Activated effector memory CD4-positive, alpha-beta T cell treated with Interleukin-2 at 50 U/mL for 16 hours (primary cell): ENCODE results near the gene PNPLA6.

Source experiments
- DNase-seq: peaks from one replicate; pipeline ENCODE4 v3.0.0-alpha.2; 2020

Gene PNPLA6

GRCh38 chr19:7535047-7535997, at the start of gene PNPLA6:
Gene PNPLA6 (plus strand): TSS chr19:7535717. CDS start chr19:7535789, 72 bp downstream.
- DNase-seq: peak; percentile 91

GRCh38 chr19:7486923-7487322, 48.6 kb upstream of the PNPLA6 start:
- no peak for DNase-seq

GRCh38 chr19:7488736-7489353, 46.7 kb upstream of the PNPLA6 start, which contains the start of gene PEX11G:
Gene PEX11G (minus strand): TSS chr19:7489035. CDS start chr19:7489010, 25 bp downstream.
- DNase-seq: peak; percentile 84

GRCh38 chr19:7489609-7490044, 45.9 kb upstream of the PNPLA6 start:
- no peak for DNase-seq

GRCh38 chr19:7492142-7492541, 43.4 kb upstream of the PNPLA6 start:
- no peak for DNase-seq

GRCh38 chr19:7492558-7492957, 43.0 kb upstream of the PNPLA6 start:
- DNase-seq: no peak

- DNase-seq: no peak
These were observed 41.0 kb upstream of the PNPLA6 start for GRCh38 chr19:7494416-7495098.

- no peak for DNase-seq
These were observed 38.2 kb upstream of the PNPLA6 start for GRCh38 chr19:7497292-7497691.

GRCh38 chr19:7500811-7501450, 34.6 kb upstream of the PNPLA6 start:
- DNase-seq: peak; percentile 8

GRCh38 chr19:7502552-7502951, 33.0 kb upstream of the PNPLA6 start:
- no peak for DNase-seq

GRCh38 chr19:7504684-7505083, 30.8 kb upstream of the PNPLA6 start:
- DNase-seq: no peak

GRCh38 chr19:7505288-7505681, 30.2 kb upstream of the PNPLA6 start:
- no peak for DNase-seq

GRCh38 chr19:7505682-7506384, 29.7 kb upstream of the PNPLA6 start:
- no peak for DNase-seq

- DNase-seq: no peak
These were observed 28.9 kb upstream of the PNPLA6 start for GRCh38 chr19:7506385-7507328.

GRCh38 chr19:7507884-7508283, 27.6 kb upstream of the PNPLA6 start:
- DNase-seq: no peak

- no peak for DNase-seq
These were observed 25.9 kb upstream of the PNPLA6 start for GRCh38 chr19:7509625-7510024.

GRCh38 chr19:7512400-7512851, 23.1 kb upstream of the PNPLA6 start:
- DNase-seq: no peak

GRCh38 chr19:7513809-7514642, 21.5 kb upstream of the PNPLA6 start:
- no peak for DNase-seq

- DNase-seq: no peak
These were observed 20.3 kb upstream of the PNPLA6 start for GRCh38 chr19:7515110-7515644.
